K562 (cell line): ENCODE data around the gene IFI27L2. TPM values are rescaled to one million over a fixed set of nuclear protein-coding genes. Genes with fewer than 3 reads are reported as not detected.

Source experiments
- ATAC-seq: fragments of 200-7000 bp; cut with Tn5 transposase; 3 replicates; pipeline ENCODE4 v1.9.1; 2020; ENCODE audit warnings: moderate library complexity
- BruUV-seq: library from RNA; stranded (reverse); fragments of 400-500 nt; replicated peaks from 2 replicates; lab custom pipeline; 2021; lab: Mats Ljungman, UMichigan
- CTCF ChIA-PET: fragments of 300-600 bp; formaldehyde crosslinking; extraction: SDS; loops from one replicate; lab custom pipeline; 2021; ENCODE audit warnings: low intra/inter-chr PET ratio; lab: Yijun Ruan, JAX
- POLR2A ChIA-PET: fragments of 300-600, 350-650 bp; sonication (Branson Sonifier 250); formaldehyde crosslinking; extraction: SDS; loops from one replicate; lab custom pipeline; 2021; ENCODE audit warnings: antibody characterized with exemption, inconsistent platforms; lab: Yijun Ruan, JAX
- DNase-seq, 4 experiments: peaks; one replicate each; pipeline versions ENCODE4 v3.0.0 to v3.0.0-alpha.2; 2011 to 2018; ENCODE audit warnings: low spot score in 3 of 4, mixed read lengths in 3 of 4; ENCODE audit errors: extremely low read depth in 1 of 4
- FAIRE-seq: peaks from 2 replicates; lab custom pipeline; 2011; peaks lifted over from hg19 to GRCh38; lab: Jason Lieb, UNC
- H2AFZ ChIP-seq: 2 replicates; pipeline ENCODE4 v1.6.0; 2011; ENCODE audit warnings: low read depth, low read length, control low read depth, inconsistent platforms
- H3K27ac ChIP-seq: fragments of 200-600 bp; 3 replicates; pipeline ENCODE4 v1.8.0; 2011; ENCODE audit warnings: low read depth, mild to moderate bottlenecking, control low read depth, inconsistent platforms, low read length, moderate library complexity, mixed read lengths; ENCODE audit errors: extremely low read depth
- H3K27me3 ChIP-seq, 2 experiments: fragments of 300-600 bp in 1 of 2; 2 replicates in 1 of 2; 3 replicates in 1 of 2; pipeline versions ENCODE4 v1.6.0 to v1.8.0; 2011; ENCODE audit warnings: inconsistent platforms in 2 of 2, low read length in 2 of 2, mild to moderate bottlenecking in 1 of 2, mixed read lengths in 1 of 2, moderate library complexity in 1 of 2; ENCODE audit not compliant: control insufficient read depth in 2 of 2, insufficient read depth in 2 of 2
- H3K36me3 ChIP-seq: fragments of 300-600 bp; 3 replicates; pipeline ENCODE4 v1.8.0; 2011; ENCODE audit warnings: mild to moderate bottlenecking, low read length, inconsistent platforms; ENCODE audit not compliant: control insufficient read depth, insufficient read depth
- H3K4me1 ChIP-seq, 2 experiments: fragments of 200-600 bp in 1 of 2; replicated peaks in 1 of 2; 2 replicates in 1 of 2; 3 replicates in 1 of 2; pipeline versions ENCODE4 v1.5.1 to v1.8.0; 2011; ENCODE audit warnings: inconsistent platforms in 2 of 2, low read length in 2 of 2, mild to moderate bottlenecking in 1 of 2, mixed read lengths in 1 of 2, moderate library complexity in 1 of 2; ENCODE audit not compliant: control insufficient read depth in 2 of 2, insufficient read depth in 2 of 2
- H3K4me2 ChIP-seq: 2 replicates; pipeline ENCODE4 v1.6.1; 2011; ENCODE audit warnings: low read length, control low read depth, inconsistent platforms, mixed read lengths; ENCODE audit not compliant: insufficient read depth
- H3K4me3 ChIP-seq: fragments of 200-600 bp; sonication (generic), shearing (Covaris generic); 2 replicates; pipeline ENCODE4 v1.5.1; 2016; ENCODE audit warnings: control low read depth, inconsistent platforms
- H3K79me2 ChIP-seq: fragments of 200-600 bp; 3 replicates; pipeline ENCODE4 v1.8.0; 2011; ENCODE audit warnings: low read length, inconsistent platforms; ENCODE audit not compliant: control insufficient read depth, insufficient read depth
- H3K9ac ChIP-seq, 2 experiments: 2 replicates each; pipeline versions ENCODE4 v1.6.0 to v1.6.1; 2011; ENCODE audit warnings: low read depth in 2 of 2, low read length in 2 of 2, control low read depth in 1 of 2, inconsistent platforms in 1 of 2, mild to moderate bottlenecking in 1 of 2, mixed read lengths in 1 of 2; ENCODE audit not compliant: insufficient read depth in 1 of 2
- H3K9me1 ChIP-seq: one replicate; pipeline ENCODE4 v1.6.0; 2011; ENCODE audit warnings: inconsistent platforms, mild to moderate bottlenecking, low read length, moderate library complexity; ENCODE audit not compliant: control insufficient read depth, insufficient read depth
- H3K9me3 ChIP-seq: replicated peaks from 2 replicates; pipeline ENCODE4 v1.5.1; 2011; ENCODE audit warnings: low read depth, low read length, inconsistent platforms; ENCODE audit not compliant: control insufficient read depth, insufficient read depth
- H4K20me1 ChIP-seq: replicated peaks from 2 replicates; pipeline ENCODE4 v1.6.1; 2011; ENCODE audit warnings: low read length, inconsistent platforms, mixed read lengths; ENCODE audit not compliant: control insufficient read depth, insufficient read depth
- CXXC5 ChIP-seq: fragments of 250-450 bp; sonication (Bioruptor Pico); IDR thresholded peaks from 2 replicates; pipeline ENCODE4 v1.8.0; 2022; ENCODE audit warnings: inconsistent platforms, mild to moderate bottlenecking, moderate library complexity
- DMBX1 ChIP-seq: fragments of 250-450 bp; sonication (Bioruptor Pico); IDR thresholded peaks from 2 replicates; pipeline ENCODE4 v1.8.0; 2022; ENCODE audit warnings: inconsistent platforms, mild to moderate bottlenecking, moderate library complexity, borderline replicate concordance
- FOSL1 ChIP-seq: fragments of 200-800 bp; sonication (Bioruptor generic); conservative IDR thresholded peaks from 2 replicates; pipeline ENCODE4 v1.6.1; 2016; ENCODE audit warnings: missing genetic modification characterization, missing compliant biosample characterization
- ZBTB9 ChIP-seq: fragments of 450-650 bp; formaldehyde crosslinking; IDR thresholded peaks from 2 replicates; pipeline ENCODE4 v1.4.0; 2020; ENCODE audit warnings: mild to moderate bottlenecking, moderate library complexity
- ZNF79 ChIP-seq: fragments of 250-450 bp; sonication (Bioruptor Pico); IDR thresholded peaks from 2 replicates; pipeline ENCODE4 v1.4.0; 2020; ENCODE audit warnings: low read depth, mild to moderate bottlenecking, moderate library complexity
- WGBS: fragments of 100-300 bp; shearing (Covaris generic); methylation state at CpG from one replicate; pipeline ENCODE4 v1.1.6; 2016; ENCODE audit warnings: low coverage, mixed read lengths; ENCODE audit not compliant: insufficient coverage; ENCODE audit errors: missing lambda C conversion rate; 5-methylcytosine and 5-hydroxymethylcytosine counted together
- in situ Hi-C: fragments of 300-500 bp; cut with MboI; formaldehyde crosslinking; loops from 4 replicates; pipeline ENCODE4 v1.15.0; 2018; ENCODE audit warnings: inconsistent platforms, mixed read lengths
- intact Hi-C: fragments of 100-400 bp; cut with micrococcal nuclease; formaldehyde crosslinking; loops from 2 replicates; pipeline ENCODE4 v1.14.2; 2022
- polyA plus RNA-seq, 8 experiments: library from polyadenylated mRNA; depleted of rRNA in 4 of 8; stranded (reverse) in 5 of 8; unstranded in 3 of 8; fragments of >200 nt; fragmentation: Nextera tagmentation in 2 of 8; fragmentation: Illumina TruSeq in 1 of 8; extraction: Ambion mirVana in 2 of 8; extraction: Trizol in 1 of 8; gene quantifications; 2 replicates each; pipeline versions ENCODE4 v1.2.1 to v1.2.3, GENCODE V29; 2011 to 2014; ENCODE audit warnings: inconsistent platforms in 1 of 8, missing spikeins in 1 of 8
- total RNA-seq, 7 experiments: library from RNA; depleted of rRNA in 6 of 7; stranded (reverse); fragments of >200 nt in 6 of 7; fragmentation: Illumina TruSeq in 2 of 7; extraction: Trizol in 2 of 7; gene quantifications; 2 replicates each; pipeline versions ENCODE4 v1.2.1 to v1.2.3, GENCODE V29; 2011 to 2021; ENCODE audit warnings: low replicate concordance in 1 of 7
- TF ChIP-seq, protein P1 (sequence below): fragments of 450-650 bp; conservative IDR thresholded peaks from 2 replicates; pipeline ENCODE4 v1.6.1; 2016; ENCODE audit warnings: missing genetic modification characterization, low read depth, mild to moderate bottlenecking, missing compliant biosample characterization, moderate library complexity

IFI27L2 gene
- total and polyA plus RNA-seq, 9 of the 15 experiments (the other 6 are each of a cell fraction or from before 2014, with no cell fraction given): 1.0 to 9.3 (median 4.1) TPM

GRCh38 chr14:94089479-94089878, 39.9 kb downstream of the IFI27L2 start (continued):
- TF ChIP-seq ZNF79 (CRISPR knock-in tag) (no peak), CXXC5 (CRISPR knock-in tag) (peak; percentile 27; the same call in 1 of the 2 replicates), DMBX1 (CRISPR knock-in tag) (peak; percentile 94)
- TF ChIP-seq, protein P1, sequence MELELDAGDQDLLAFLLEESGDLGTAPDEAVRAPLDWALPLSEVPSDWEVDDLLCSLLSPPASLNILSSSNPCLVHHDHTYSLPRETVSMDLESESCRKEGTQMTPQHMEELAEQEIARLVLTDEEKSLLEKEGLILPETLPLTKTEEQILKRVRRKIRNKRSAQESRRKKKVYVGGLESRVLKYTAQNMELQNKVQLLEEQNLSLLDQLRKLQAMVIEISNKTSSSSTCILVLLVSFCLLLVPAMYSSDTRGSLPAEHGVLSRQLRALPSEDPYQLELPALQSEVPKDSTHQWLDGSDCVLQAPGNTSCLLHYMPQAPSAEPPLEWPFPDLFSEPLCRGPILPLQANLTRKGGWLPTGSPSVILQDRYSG (tag): peak; percentile 61; the same call in 1 of the 2 replicates

DNA sequence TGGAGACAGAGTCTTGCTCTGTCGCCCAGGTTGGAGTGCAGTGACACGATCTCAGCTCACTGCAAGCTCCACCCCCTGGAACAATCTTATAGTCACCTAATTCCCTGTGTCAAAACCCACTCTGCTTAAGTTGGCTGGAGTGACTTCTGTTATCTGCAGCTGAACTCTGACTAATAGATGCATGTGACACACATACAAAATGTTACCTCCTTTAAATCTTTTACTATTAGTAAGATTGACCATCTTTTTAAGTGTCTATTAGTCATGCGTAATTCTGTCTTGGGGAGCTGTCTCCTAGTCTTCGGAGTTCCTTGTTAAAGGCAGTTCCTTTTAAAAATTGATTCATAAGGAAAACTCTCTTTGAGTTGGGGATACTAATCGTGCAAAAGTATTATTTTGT, 40.9 kb downstream of the IFI27L2 start:
- ATAC-seq (0 out of 3 replicates have a peak, but pooled peaks have one; percentile 39), DNase-seq (no peak), FAIRE-seq (no peak)
- H3K4me1 ChIP-seq: peaks cover 0 to 5% of the 10 kb centered on the region in 2 experiments; a peak in 3 of 5 replicates
- peaks cover 10% of the 10 kb centered on the region for H3K79me2 ChIP-seq
- no peaks in the 10 kb centered on the region for H3K9me1 ChIP-seq
- H3K4me3 ChIP-seq: no peak overlapping the region
- ChIA-PET CTCF (no interaction called here), POLR2A (interaction anchor here (1.0 kb wide), 1 partner anchor 10 kb away, joined by 3 read pairs; no protein-coding TSS in a partner anchor)
- 55% methylated on average over 4 of the region's 5 CpGs for WGBS
- H3K27ac ChIP-seq: no peak overlapping the region
- TF ChIP-seq ZBTB9 (CRISPR knock-in tag) (no peak), FOSL1 (tag) (peak; percentile 75)
- no peaks in the 10 kb centered on the region for H4K20me1 ChIP-seq
- no TSS peak for BruUV-seq
- no peaks in the 10 kb centered on the region for H3K36me3 ChIP-seq
- no peak overlapping the region for H2AFZ ChIP-seq
- in situ Hi-C loops (no loop called here), intact Hi-C loops (no loop called here)
- H3K9ac ChIP-seq: no peak overlapping the region
- H3K27me3 ChIP-seq: no peaks in the 10 kb centered on the region
- H3K4me2 ChIP-seq: no peak overlapping the region
- H3K9me3 ChIP-seq: no peaks in the 10 kb centered on the region; the same call in 1 of the 2 replicates
